Epithelial cell of proximal tubule (primary cell): ENCODE measurements around the gene ESYT2. TPM values are rescaled to one million over a fixed set of nuclear protein-coding genes. Genes with fewer than 3 reads are reported as not detected.
"Not testable (repeated sequence)": the region's sequence is repeated elsewhere in the genome, so short reads cannot be mapped to it uniquely, and the experiment has no call there.

Source experiments
- DNase-seq: peaks from one replicate; pipeline ENCODE4 v3.0.0-alpha.2; 2011; ENCODE audit warnings: low read depth
- H3K4me3 ChIP-seq: 2 replicates; pipeline ENCODE4 v1.5.1; 2011; ENCODE audit warnings: low read depth, mild to moderate bottlenecking, low read length
- total RNA-seq: library from RNA; depleted of rRNA; stranded (reverse); fragments of >200 nt; gene quantifications from 2 replicates; pipeline ENCODE4 v1.2.3, GENCODE V29; 2015
- TF ChIP-seq, protein P1 (sequence below): conservative IDR thresholded peaks from 2 replicates; pipeline ENCODE4 v1.5.1; 2012; ENCODE audit warnings: low read depth, mild to moderate bottlenecking, low read length

The ESYT2 gene
- total RNA-seq, 1 donor from 2014 or later: 43.4 TPM

DNA sequence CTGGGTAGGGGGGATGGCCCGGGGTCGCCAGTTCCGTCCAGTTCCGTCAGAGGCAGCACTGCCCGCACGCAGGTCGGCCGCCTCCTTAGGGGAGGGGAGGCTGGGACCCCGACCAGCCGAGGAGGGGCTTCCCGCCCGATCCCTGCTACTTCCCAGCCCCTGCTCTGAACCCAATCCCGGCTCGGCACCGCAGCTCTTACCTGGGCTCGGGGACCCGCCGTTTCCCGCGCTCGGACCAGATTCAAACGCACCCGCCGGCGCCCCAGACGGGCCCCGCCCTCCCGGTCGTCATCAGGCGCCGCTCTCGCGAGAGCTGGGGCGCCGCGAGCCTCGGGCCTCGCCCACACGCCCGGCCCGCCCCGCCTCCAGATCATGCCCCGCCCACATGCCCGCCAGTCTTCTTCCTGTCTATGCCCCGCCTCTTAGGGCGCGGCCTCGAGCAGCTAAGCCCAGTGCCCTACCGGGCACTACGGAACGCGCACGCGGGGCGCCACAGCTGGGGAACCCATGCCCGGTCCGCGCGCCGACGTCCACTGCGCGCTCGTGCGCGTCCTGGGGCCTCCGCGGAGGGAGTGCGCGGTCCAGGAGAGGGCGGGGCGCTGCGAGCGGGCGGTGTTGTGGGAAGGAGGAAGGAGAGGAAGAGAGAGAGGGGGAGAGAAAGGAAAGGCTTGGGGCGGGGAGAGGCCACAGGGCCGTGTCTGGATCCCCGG is 124.6 kb downstream of the ESYT2 start, which contains the start of gene NCAPG2:
TSS of gene NCAPG2 (minus strand) at position 281 of the 710 bp plus-strand sequence. CDS start 2,905 bp downstream, outside the sequence.
- H3K4me3 ChIP-seq: peak within 1 kb of the TSS; percentile 95

DNA sequence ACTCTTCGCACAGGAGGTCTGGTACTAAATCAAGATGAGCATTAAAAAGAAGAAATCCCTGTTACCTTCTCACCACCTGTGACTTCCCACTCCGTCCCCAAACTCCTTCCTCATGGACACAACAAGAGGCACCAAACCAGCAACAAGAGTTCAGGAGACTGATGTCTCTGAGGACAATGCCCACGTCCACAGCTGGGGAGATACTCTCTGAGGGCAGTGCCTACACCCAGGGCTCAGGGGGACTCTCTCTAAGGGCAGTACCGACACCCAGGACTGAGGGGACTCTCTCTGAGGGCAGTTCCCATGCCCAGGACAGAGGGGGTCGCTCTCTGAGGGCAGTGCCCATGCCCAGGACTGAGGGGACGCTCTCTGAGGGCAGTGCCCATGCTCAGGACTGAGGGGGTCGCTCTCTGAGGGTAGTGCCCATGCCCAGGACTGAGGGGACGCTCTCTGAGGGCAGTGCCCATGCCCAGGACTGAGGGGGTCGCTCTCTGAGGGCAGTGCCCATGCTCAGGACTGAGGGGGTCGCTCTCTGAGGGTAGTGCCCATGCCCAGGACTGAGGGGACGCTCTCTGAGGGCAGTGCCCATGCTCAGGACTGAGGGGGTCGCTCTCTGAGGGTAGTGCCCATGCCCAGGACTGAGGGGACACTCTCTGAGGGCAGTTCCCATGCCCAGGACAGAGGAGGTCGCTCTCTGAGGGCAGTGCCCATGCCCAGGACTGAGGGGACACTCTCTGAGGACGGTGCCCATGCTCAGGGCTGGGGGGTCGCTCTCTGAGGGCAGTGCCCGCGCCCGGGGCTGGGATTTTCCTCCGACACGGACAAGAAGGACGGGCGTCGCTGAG is 125.4 kb downstream of the ESYT2 start:
- not testable (repeated sequence) for DNase-seq
- H3K4me3 ChIP-seq: peak overlapping the region; percentile 95

More for the DNA sequence above, 124.6 kb downstream of the ESYT2 start, which contains the start of gene NCAPG2:
- TF ChIP-seq, protein P1, sequence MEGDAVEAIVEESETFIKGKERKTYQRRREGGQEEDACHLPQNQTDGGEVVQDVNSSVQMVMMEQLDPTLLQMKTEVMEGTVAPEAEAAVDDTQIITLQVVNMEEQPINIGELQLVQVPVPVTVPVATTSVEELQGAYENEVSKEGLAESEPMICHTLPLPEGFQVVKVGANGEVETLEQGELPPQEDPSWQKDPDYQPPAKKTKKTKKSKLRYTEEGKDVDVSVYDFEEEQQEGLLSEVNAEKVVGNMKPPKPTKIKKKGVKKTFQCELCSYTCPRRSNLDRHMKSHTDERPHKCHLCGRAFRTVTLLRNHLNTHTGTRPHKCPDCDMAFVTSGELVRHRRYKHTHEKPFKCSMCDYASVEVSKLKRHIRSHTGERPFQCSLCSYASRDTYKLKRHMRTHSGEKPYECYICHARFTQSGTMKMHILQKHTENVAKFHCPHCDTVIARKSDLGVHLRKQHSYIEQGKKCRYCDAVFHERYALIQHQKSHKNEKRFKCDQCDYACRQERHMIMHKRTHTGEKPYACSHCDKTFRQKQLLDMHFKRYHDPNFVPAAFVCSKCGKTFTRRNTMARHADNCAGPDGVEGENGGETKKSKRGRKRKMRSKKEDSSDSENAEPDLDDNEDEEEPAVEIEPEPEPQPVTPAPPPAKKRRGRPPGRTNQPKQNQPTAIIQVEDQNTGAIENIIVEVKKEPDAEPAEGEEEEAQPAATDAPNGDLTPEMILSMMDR: peak; percentile 18
- DNase-seq: peak; percentile 41

DNA sequence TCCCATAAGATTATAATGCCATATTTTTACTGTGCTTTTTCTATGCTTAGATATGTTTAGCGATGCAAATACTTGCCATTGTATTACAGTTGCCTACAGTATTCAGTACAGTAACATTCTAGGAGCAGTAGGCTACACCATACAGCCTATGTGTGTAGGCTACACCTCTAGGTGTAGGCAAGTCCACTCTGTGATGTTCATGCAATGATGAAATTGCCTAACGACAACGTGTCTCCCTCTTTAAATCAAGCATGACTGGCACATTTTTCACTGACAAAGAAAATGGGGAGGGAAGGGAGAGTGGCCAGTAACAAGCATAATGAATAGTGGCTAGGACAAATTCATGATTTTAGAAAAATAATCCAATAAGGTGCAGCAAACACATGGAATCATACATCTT is 126.4 kb downstream of the ESYT2 start:
- no peak for DNase-seq
- no peak overlapping the region for H3K4me3 ChIP-seq
- TF ChIP-seq, protein P1: no peak

DNA sequence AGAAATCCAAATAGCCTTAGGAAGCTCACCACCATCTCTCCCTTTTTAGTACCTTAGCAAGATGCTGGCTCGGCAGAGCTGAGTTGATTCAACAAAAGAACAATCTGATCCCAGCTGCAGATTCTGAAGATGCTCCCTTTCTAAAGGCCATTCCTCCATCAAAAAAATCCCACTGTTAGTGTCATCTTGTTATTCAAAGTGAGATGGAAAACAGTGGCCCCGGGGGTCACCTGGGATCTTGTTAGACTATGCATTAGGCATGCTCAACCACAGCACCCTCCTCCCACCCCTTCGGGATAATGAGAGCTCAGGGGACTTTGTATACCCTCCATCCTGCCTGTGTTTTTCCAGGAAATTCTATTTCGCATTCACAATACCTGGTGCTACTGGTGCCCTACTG is 127.1 kb downstream of the ESYT2 start:
- DNase-seq: no peak
- TF ChIP-seq, protein P1: no peak
- no peak overlapping the region for H3K4me3 ChIP-seq

DNA sequence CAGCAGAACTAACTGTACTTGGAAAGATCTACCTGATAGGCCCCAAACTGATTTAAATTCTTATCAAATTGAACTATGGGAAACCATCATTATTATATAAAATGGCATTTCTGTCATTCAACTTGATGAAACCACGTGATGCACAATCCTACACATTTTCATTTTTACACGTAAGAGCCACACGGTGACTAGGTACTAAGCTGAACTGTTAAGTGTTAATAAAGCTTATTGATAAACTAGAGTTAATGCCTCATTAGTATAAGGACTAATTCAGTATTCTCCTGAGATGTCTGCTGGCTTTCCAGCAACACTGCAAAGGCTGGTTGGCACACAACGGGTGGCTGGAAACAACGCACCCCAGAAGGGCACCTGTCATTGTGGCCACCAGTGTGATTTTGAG is 129.3 kb downstream of the ESYT2 start:
- TF ChIP-seq, protein P1: no peak
- H3K4me3 ChIP-seq: no peak overlapping the region
- DNase-seq: no peak

DNA sequence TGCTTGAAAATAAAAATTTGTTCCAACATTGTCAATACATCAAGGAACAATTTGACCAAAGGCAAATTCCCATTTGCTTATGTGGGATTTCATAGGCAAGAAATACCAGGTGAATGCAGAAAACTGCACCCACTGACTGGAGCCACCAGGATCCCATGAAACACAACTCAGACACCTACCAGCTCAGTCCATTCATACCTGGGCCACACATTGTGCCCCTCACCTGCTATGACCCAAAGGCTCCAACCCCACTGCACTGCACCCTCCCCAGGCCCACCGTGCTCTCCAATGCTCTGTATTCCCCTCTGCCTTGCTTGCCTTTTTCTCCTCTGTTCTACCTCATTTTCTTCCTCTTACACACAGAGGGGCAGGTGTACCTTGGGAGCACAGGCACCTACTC is 130.0 kb downstream of the ESYT2 start:
- H3K4me3 ChIP-seq: no peak overlapping the region
- DNase-seq: no peak
- TF ChIP-seq, protein P1: no peak

DNA sequence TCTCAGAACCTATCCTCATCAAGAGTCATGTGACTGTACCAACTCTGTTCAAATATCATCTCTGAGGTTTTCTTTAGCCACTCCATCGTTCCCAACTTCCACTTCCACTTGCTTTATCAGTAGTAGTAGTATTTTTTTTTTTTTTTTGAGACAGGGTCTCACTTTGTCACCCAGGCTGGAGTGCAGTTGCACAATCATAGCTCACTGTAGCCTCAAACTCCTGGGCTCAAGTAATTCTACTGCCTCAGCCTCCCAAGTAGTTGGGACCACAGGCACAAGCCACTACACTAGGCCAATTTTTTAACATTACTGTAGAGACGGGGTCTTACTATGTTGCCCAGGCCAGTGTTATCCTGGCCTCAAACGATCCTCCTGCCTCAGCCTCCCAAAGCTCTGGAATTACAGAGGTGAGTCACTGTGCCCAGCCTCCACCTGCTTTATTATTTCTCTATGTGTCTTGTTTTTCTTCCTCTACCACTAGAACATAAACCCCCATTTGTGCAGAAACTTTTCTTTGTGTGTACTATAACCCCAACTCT is 130.6 kb downstream of the ESYT2 start:
- no peak for DNase-seq
- TF ChIP-seq, protein P1: no peak
- H3K4me3 ChIP-seq: no peak overlapping the region

DNA sequence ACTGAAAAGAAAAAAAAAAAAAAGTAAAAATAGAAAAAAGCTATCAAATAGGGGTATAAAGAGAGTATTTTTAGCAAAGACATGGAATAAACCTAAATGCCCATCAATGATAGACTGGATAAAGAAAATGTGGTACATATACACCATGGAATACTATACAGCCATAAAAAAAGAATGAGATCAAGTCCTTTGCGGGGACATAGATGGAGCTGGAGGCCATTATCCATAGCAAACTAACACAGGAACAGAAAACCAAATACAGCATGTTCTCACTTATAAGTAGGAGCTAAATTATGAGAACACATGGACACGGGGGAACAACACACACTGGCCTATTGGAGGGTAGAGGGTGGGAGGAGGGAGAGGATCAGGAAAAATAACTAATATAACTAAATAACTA is 131.7 kb downstream of the ESYT2 start:
- not testable (repeated sequence) for DNase-seq, H3K4me3 ChIP-seq
